Breast epithelium (tissue), 4 donors: ENCODE data around the gene UQCRHL. TPM values are rescaled to one million over a fixed set of nuclear protein-coding genes. Genes with fewer than 3 reads are reported as not detected.

Source experiments
- DNase-seq, 2 donors: peaks; one replicate each; pipeline ENCODE4 v3.0.0-alpha.2; 2019; ENCODE audit warnings: low spot score in 2 of 2
- H3K27ac ChIP-seq, 2 donors: fragments of 200-600 bp; sonication (generic) in 1 of 2; one replicate each; pipeline ENCODE4 v1.5.1; 2016 to 2019; ENCODE audit warnings: mild to moderate bottlenecking in 1 of 2
- H3K27me3 ChIP-seq, 2 donors: fragments of 200-600 bp; sonication (generic) in 1 of 2; one replicate each; pipeline versions ENCODE4 v1.5.1 to v1.6.0; 2017 to 2019; ENCODE audit warnings: control low read depth in 1 of 2, mild to moderate bottlenecking in 1 of 2
- H3K36me3 ChIP-seq: fragments of 200-600 bp; one replicate; pipeline ENCODE4 v1.5.1; 2019
- H3K4me1 ChIP-seq, 2 donors: fragments of 200-600 bp; sonication (generic); one replicate each; pipeline ENCODE4 v1.5.1; 2016 to 2019; ENCODE audit warnings: control low read depth in 1 of 2
- H3K4me3 ChIP-seq, 3 donors: fragments of 200-600 bp; sonication (generic); 1 replicate in 2 of 3; 2 replicates in 1 of 3; pipeline ENCODE4 v1.5.1; 2016 to 2019; ENCODE audit warnings: mild to moderate bottlenecking in 3 of 3, moderate library complexity in 2 of 3
- H3K9me3 ChIP-seq, 2 donors: fragments of 200-600 bp; sonication (generic) in 1 of 2; one replicate each; pipeline ENCODE4 v1.5.1; 2016 to 2019; ENCODE audit warnings: control low read depth in 1 of 2
- CTCF ChIP-seq, 3 donors: fragments of 450-650 bp; IDR thresholded peaks; one replicate each; pipeline ENCODE4 v1.5.1; 2016 to 2017; ENCODE audit warnings: antibody characterized with exemption in 3 of 3, mild to moderate bottlenecking in 3 of 3, moderate library complexity in 3 of 3
- POLR2A ChIP-seq: fragments of 450-650 bp; IDR thresholded peaks from one replicate; pipeline ENCODE4 v1.6.1; 2016; ENCODE audit warnings: antibody characterized with exemption, mild to moderate bottlenecking, moderate library complexity
- POLR2AphosphoS5 ChIP-seq, 3 donors: sonication (generic); formaldehyde crosslinking; IDR thresholded peaks; one replicate each; pipeline ENCODE4 v1.6.1; 2017; ENCODE audit warnings: antibody characterized with exemption in 3 of 3
- intact Hi-C: fragments of 100-400 bp; cut with DNase I; formaldehyde crosslinking; loops from one replicate; pipeline ENCODE4 v1.15.1; 2023; ENCODE audit warnings: low total_unique reads
- total RNA-seq, 3 donors: library from RNA; depleted of rRNA; stranded (reverse); fragments of >200 nt; gene quantifications; one replicate each; pipeline ENCODE4 v1.1.0, GENCODE V29; 2016

The UQCRHL gene
- total RNA-seq, 3 donors from 2014 or later = 0.66 to 1.4 (median 1.2) TPM

GRCh38 chr1:15799004-15799867 lies 8.2 kb downstream of the UQCRHL start:
- Histone ChIP-seq H3K27ac (peak overlapping the region; percentile 54 to 84), H3K9me3 (no peaks in the 10 kb centered on the region), H3K27me3 (no peaks in the 10 kb centered on the region), H3K36me3 (no peaks in the 10 kb centered on the region), H3K4me3 (no peak overlapping the region), H3K4me1 (peaks cover 8 to 17% of the 10 kb centered on the region in 2 donors)
- peak; percentile 68 to 79 for DNase-seq
- intact Hi-C loops = loop anchor here (10.0 kb wide), 1 partner anchor 206 kb away; the partner anchor contains the start of gene SRARP
- peak in 2 of 3 donors; percentile 19 to 57 for TF ChIP-seq POLR2AphosphoS5 (IDR thresholded peaks at IDR 0.05)
- no peak for TF ChIP-seq CTCF (IDR thresholded peaks at IDR 0.05)
- TF ChIP-seq POLR2A = no peak

- Histone ChIP-seq H3K27ac (peak overlapping the region; percentile 2 to 78), H3K4me1 (peaks cover 8 to 17% of the 10 kb centered on the region in 2 donors), H3K4me3 (no peak overlapping the region), H3K9me3 (no peaks in the 10 kb centered on the region), H3K36me3 (no peaks in the 10 kb centered on the region), H3K27me3 (no peaks in the 10 kb centered on the region)
- DNase-seq = no peak
- intact Hi-C loops = loop anchor here (10.0 kb wide), 1 partner anchor 207 kb away; the partner anchor contains the start of gene SRARP
- TF ChIP-seq POLR2AphosphoS5 (IDR thresholded peaks at IDR 0.05) = no peak
- TF ChIP-seq CTCF (IDR thresholded peaks at IDR 0.05) = no peak
- no peak for TF ChIP-seq POLR2A
Measured at GRCh38 chr1:15797614-15798390, 9.6 kb downstream of the UQCRHL start.

GRCh38 chr1:15796086-15796462 lies 11.4 kb downstream of the UQCRHL start:
- DNase-seq = no peak
- H3K27me3 ChIP-seq = no peaks in the 10 kb centered on the region
- H3K36me3 ChIP-seq = no peaks in the 10 kb centered on the region
- H3K27ac ChIP-seq = peak overlapping the region; percentile 78 to 83
- no peak overlapping the region for H3K4me3 ChIP-seq
- no peak for TF ChIP-seq POLR2AphosphoS5 (IDR thresholded peaks at IDR 0.05)
- TF ChIP-seq POLR2A = no peak
- TF ChIP-seq CTCF (IDR thresholded peaks at IDR 0.05) = no peak
- H3K9me3 ChIP-seq = no peaks in the 10 kb centered on the region
- intact Hi-C loops = loop anchor here (10.0 kb wide), 1 partner anchor 209 kb away; the partner anchor contains the start of gene SRARP
- H3K4me1 ChIP-seq = peaks cover 8 to 17% of the 10 kb centered on the region in 2 donors

- no peaks in the 10 kb centered on the region for H3K36me3 ChIP-seq
- no peaks in the 10 kb centered on the region for H3K27me3 ChIP-seq
- H3K4me3 ChIP-seq = no peak overlapping the region
- intact Hi-C loops = no loop called here
- peak overlapping the region; percentile 19 to 36 for H3K27ac ChIP-seq
- no peaks in the 10 kb centered on the region for H3K9me3 ChIP-seq
- TF ChIP-seq CTCF (IDR thresholded peaks at IDR 0.05) (no peak), POLR2AphosphoS5 (IDR thresholded peaks at IDR 0.05) (no peak), POLR2A (no peak)
- no peaks in the 10 kb centered on the region for H3K4me1 ChIP-seq
- DNase-seq = no peak
Measured at GRCh38 chr1:15788624-15789301, 18.7 kb downstream of the UQCRHL start.
